ENCODE measurements around the gene PDZD4. TPM values are rescaled to one million over a fixed set of nuclear protein-coding genes. Genes with fewer than 3 reads are reported as not detected.

Gene PDZD4
- polyA plus RNA-seq, 1 donor, result 10.5 TPM

- no peak for DNase-seq
- H3K4me1 ChIP-seq (ENCODE audit: control insufficient read depth, insufficient read depth, low read length), result peaks cover 10% of the 10 kb centered on the region
- H3K27me3 ChIP-seq (ENCODE audit: control insufficient read depth, insufficient read depth, low read length), result no peaks in the 10 kb centered on the region
- no peak overlapping the region for H3K4me3 ChIP-seq (ENCODE audit: low read length)
- WGBS (ENCODE audit: insufficient coverage, low lambda C conversion rate), result no CpG with 5 or more reads among the region's 15 CpGs
- H3K36me3 ChIP-seq (ENCODE audit: control insufficient read depth, insufficient read depth, low read length), result peaks cover 21% of the 10 kb centered on the region
- no peak overlapping the region for H3K27ac ChIP-seq (ENCODE audit: low read length)
- H3K9me3 ChIP-seq (ENCODE audit: control insufficient read depth, low read depth, low read length), result no peaks in the 10 kb centered on the region
Observed at GRCh38 chrX:153797415-153798015, 32.8 kb downstream of the PDZD4 start.

GRCh38 chrX:153794897-153795816 is 35.2 kb downstream of the PDZD4 start:
- Histone ChIP-seq H3K9me3 (ENCODE audit: control insufficient read depth, low read depth, low read length) (no peaks in the 10 kb centered on the region), H3K27me3 (ENCODE audit: control insufficient read depth, insufficient read depth, low read length) (no peaks in the 10 kb centered on the region), H3K4me3 (ENCODE audit: low read length) (peak overlapping the region; percentile 93), H3K4me1 (ENCODE audit: control insufficient read depth, insufficient read depth, low read length) (peaks cover 10% of the 10 kb centered on the region), H3K27ac (ENCODE audit: low read length) (peak overlapping the region; percentile 81), H3K36me3 (ENCODE audit: control insufficient read depth, insufficient read depth, low read length) (peaks cover 23% of the 10 kb centered on the region)
- no CpG with 5 or more reads among the region's 47 CpGs for WGBS (ENCODE audit: insufficient coverage, low lambda C conversion rate)
- peak in 1 of 2 donors; percentile 20 for DNase-seq

- Histone ChIP-seq H3K4me3 (ENCODE audit: low read length) (peak within 1 kb of the TSS; percentile 93), H3K36me3 (ENCODE audit: control insufficient read depth, insufficient read depth, low read length) (peaks cover 25% of the 10 kb centered on the region), H3K27ac (ENCODE audit: low read length) (peak within 1 kb of the TSS; percentile 97), H3K9me3 (ENCODE audit: control insufficient read depth, low read depth, low read length) (no peaks in the 10 kb centered on the region), H3K4me1 (ENCODE audit: control insufficient read depth, insufficient read depth, low read length) (peaks cover 10% of the 10 kb centered on the region), H3K27me3 (ENCODE audit: control insufficient read depth, insufficient read depth, low read length) (no peaks in the 10 kb centered on the region)
- peak; percentile 95 to 96 for DNase-seq
- no CpG with 5 or more reads among the region's 92 CpGs for WGBS (ENCODE audit: insufficient coverage, low lambda C conversion rate)
Observed at GRCh38 chrX:153794018-153794896, 36.1 kb downstream of the PDZD4 start, which contains the start of the genes IDH3G and SSR4. Gene IDH3G (minus strand): TSS chrX:153794375. CDS start chrX:153794326, 49 bp downstream. Gene SSR4 (plus strand): TSS chrX:153794668. CDS start chrX:153794688, 20 bp downstream.

- Histone ChIP-seq H3K4me3 (ENCODE audit: low read length) (peak overlapping the region; percentile 93), H3K27me3 (ENCODE audit: control insufficient read depth, insufficient read depth, low read length) (no peaks in the 10 kb centered on the region), H3K27ac (ENCODE audit: low read length) (peak overlapping the region; percentile 97), H3K4me1 (ENCODE audit: control insufficient read depth, insufficient read depth, low read length) (peaks cover 10% of the 10 kb centered on the region), H3K9me3 (ENCODE audit: control insufficient read depth, low read depth, low read length) (no peaks in the 10 kb centered on the region), H3K36me3 (ENCODE audit: control insufficient read depth, insufficient read depth, low read length) (peaks cover 21% of the 10 kb centered on the region)
- no CpG with 5 or more reads among the region's 7 CpGs for WGBS (ENCODE audit: insufficient coverage, low lambda C conversion rate)
- DNase-seq, result peak in 1 of 2 donors; percentile 19
Observed at GRCh38 chrX:153793291-153793690, 37.1 kb downstream of the PDZD4 start.

- Histone ChIP-seq H3K4me1 (ENCODE audit: control insufficient read depth, insufficient read depth, low read length) (peaks cover 10% of the 10 kb centered on the region), H3K27me3 (ENCODE audit: control insufficient read depth, insufficient read depth, low read length) (no peaks in the 10 kb centered on the region), H3K36me3 (ENCODE audit: control insufficient read depth, insufficient read depth, low read length) (peaks cover 17% of the 10 kb centered on the region), H3K27ac (ENCODE audit: low read length) (no peak overlapping the region), H3K9me3 (ENCODE audit: control insufficient read depth, low read depth, low read length) (no peaks in the 10 kb centered on the region), H3K4me3 (ENCODE audit: low read length) (no peak overlapping the region)
- no peak for DNase-seq
- WGBS (ENCODE audit: insufficient coverage, low lambda C conversion rate), result no CpG with 5 or more reads among the region's 6 CpGs
Observed at GRCh38 chrX:153792368-153792767, 38.0 kb downstream of the PDZD4 start.

- H3K4me3 ChIP-seq (ENCODE audit: low read length), result no peak overlapping the region
- no peak for DNase-seq
- no peaks in the 10 kb centered on the region for H3K9me3 ChIP-seq (ENCODE audit: control insufficient read depth, low read depth, low read length)
- H3K27me3 ChIP-seq (ENCODE audit: control insufficient read depth, insufficient read depth, low read length), result no peaks in the 10 kb centered on the region
- H3K36me3 ChIP-seq (ENCODE audit: control insufficient read depth, insufficient read depth, low read length), result peaks cover 19% of the 10 kb centered on the region
- H3K27ac ChIP-seq (ENCODE audit: low read length), result no peak overlapping the region
- H3K4me1 ChIP-seq (ENCODE audit: control insufficient read depth, insufficient read depth, low read length), result peaks cover 10% of the 10 kb centered on the region
- no CpG with 5 or more reads among the region's 17 CpGs for WGBS (ENCODE audit: insufficient coverage, low lambda C conversion rate)
Observed at GRCh38 chrX:153791104-153791852, 39.1 kb downstream of the PDZD4 start.

- peaks cover 23% of the 10 kb centered on the region for H3K36me3 ChIP-seq (ENCODE audit: control insufficient read depth, insufficient read depth, low read length)
Observed at GRCh38 chrX:153789654-153790053, 40.7 kb downstream of the PDZD4 start.

GRCh38 chrX:153786669-153787068 is 43.7 kb downstream of the PDZD4 start:
- no peak overlapping the region for H3K4me3 ChIP-seq (ENCODE audit: low read length)
- H3K4me1 ChIP-seq (ENCODE audit: control insufficient read depth, insufficient read depth, low read length), result no peaks in the 10 kb centered on the region
- no peak overlapping the region for H3K27ac ChIP-seq (ENCODE audit: low read length)
- H3K36me3 ChIP-seq (ENCODE audit: control insufficient read depth, insufficient read depth, low read length), result peaks cover 21% of the 10 kb centered on the region
- DNase-seq, result no peak
- H3K27me3 ChIP-seq (ENCODE audit: control insufficient read depth, insufficient read depth, low read length), result no peaks in the 10 kb centered on the region
- H3K9me3 ChIP-seq (ENCODE audit: control insufficient read depth, low read depth, low read length), result no peaks in the 10 kb centered on the region
- WGBS (ENCODE audit: insufficient coverage, low lambda C conversion rate), result no CpG with 5 or more reads among the region's 15 CpGs

More at GRCh38 chrX:153789654-153790053, 40.7 kb downstream of the PDZD4 start:
- Histone ChIP-seq H3K4me3 (ENCODE audit: low read length) (no peak overlapping the region), H3K4me1 (ENCODE audit: control insufficient read depth, insufficient read depth, low read length) (no peaks in the 10 kb centered on the region), H3K27ac (ENCODE audit: low read length) (no peak overlapping the region), H3K9me3 (ENCODE audit: control insufficient read depth, low read depth, low read length) (no peaks in the 10 kb centered on the region), H3K27me3 (ENCODE audit: control insufficient read depth, insufficient read depth, low read length) (no peaks in the 10 kb centered on the region)
- WGBS (ENCODE audit: insufficient coverage, low lambda C conversion rate), result no CpG with 5 or more reads among the region's 12 CpGs
- DNase-seq, result no peak

- H3K27me3 ChIP-seq (ENCODE audit: control insufficient read depth, insufficient read depth, low read length), result peaks cover 11% of the 10 kb centered on the region
- no peaks in the 10 kb centered on the region for H3K4me1 ChIP-seq (ENCODE audit: control insufficient read depth, insufficient read depth, low read length)
- no peak overlapping the region for H3K27ac ChIP-seq (ENCODE audit: low read length)
- no CpG with 5 or more reads among the region's 27 CpGs for WGBS (ENCODE audit: insufficient coverage, low lambda C conversion rate)
- H3K9me3 ChIP-seq (ENCODE audit: control insufficient read depth, low read depth, low read length), result no peaks in the 10 kb centered on the region
- H3K36me3 ChIP-seq (ENCODE audit: control insufficient read depth, insufficient read depth, low read length), result peaks cover 19% of the 10 kb centered on the region
- H3K4me3 ChIP-seq (ENCODE audit: low read length), result no peak overlapping the region
- DNase-seq, result no peak
Observed at GRCh38 chrX:153784325-153784967, 45.9 kb downstream of the PDZD4 start.

Measured in large intestine (tissue), 3 donors.